Measurements from ENCODE around the gene RBM20.

Gene RBM20

GRCh38 chr10:110750931-110751330 lies 106.8 kb downstream of the RBM20 start:
- no peak overlapping the region for H3K9ac ChIP-seq
- no peak overlapping the region for H3K27ac ChIP-seq
- TF ChIP-seq CTCF (IDR thresholded peaks at IDR 0.05): no peak

GRCh38 chr10:110751850-110752249 lies 107.7 kb downstream of the RBM20 start:
- no peak for TF ChIP-seq CTCF (IDR thresholded peaks at IDR 0.05)
- no peak overlapping the region for H2AFZ ChIP-seq
- H3K4me3 ChIP-seq (ENCODE audit: low read depth, low read length): no peak overlapping the region
- H3K4me2 ChIP-seq (ENCODE audit: low read length): no peak overlapping the region
- H3K4me1 ChIP-seq: peaks cover 11% of the 10 kb centered on the region
- H3K79me2 ChIP-seq: no peaks in the 10 kb centered on the region
- no peaks in the 10 kb centered on the region for H3K36me3 ChIP-seq (ENCODE audit: control insufficient read depth, insufficient read depth, low read length)
- no peaks in the 10 kb centered on the region for H3K27me3 ChIP-seq (ENCODE audit: control insufficient read depth, insufficient read depth, low read length)
- H3K9me3 ChIP-seq (ENCODE audit: control insufficient read depth, low read length): no peaks in the 10 kb centered on the region
- no peak overlapping the region for H3K9ac ChIP-seq
- no peak overlapping the region for H3K27ac ChIP-seq

More at GRCh38 chr10:110750931-110751330, 106.8 kb downstream of the RBM20 start:
- Histone ChIP-seq H3K79me2 (no peaks in the 10 kb centered on the region), H3K4me2 (ENCODE audit: low read length) (no peak overlapping the region), H3K9me3 (ENCODE audit: control insufficient read depth, low read length) (no peaks in the 10 kb centered on the region), H3K27me3 (ENCODE audit: control insufficient read depth, insufficient read depth, low read length) (no peaks in the 10 kb centered on the region), H3K36me3 (ENCODE audit: control insufficient read depth, insufficient read depth, low read length) (no peaks in the 10 kb centered on the region), H2AFZ (no peak overlapping the region), H3K4me1 (peaks cover 5% of the 10 kb centered on the region), H3K4me3 (ENCODE audit: low read depth, low read length) (no peak overlapping the region)

GRCh38 chr10:110753462-110753861 lies 109.3 kb downstream of the RBM20 start:
- Histone ChIP-seq H3K36me3 (ENCODE audit: control insufficient read depth, insufficient read depth, low read length) (no peaks in the 10 kb centered on the region), H3K4me3 (ENCODE audit: low read depth, low read length) (no peak overlapping the region), H3K27me3 (ENCODE audit: control insufficient read depth, insufficient read depth, low read length) (no peaks in the 10 kb centered on the region), H3K27ac (no peak overlapping the region), H2AFZ (no peak overlapping the region), H3K9ac (no peak overlapping the region), H3K4me1 (peaks cover 15% of the 10 kb centered on the region), H3K4me2 (ENCODE audit: low read length) (no peak overlapping the region), H3K9me3 (ENCODE audit: control insufficient read depth, low read length) (no peaks in the 10 kb centered on the region), H3K79me2 (no peaks in the 10 kb centered on the region)
- TF ChIP-seq CTCF (IDR thresholded peaks at IDR 0.05): no peak

- H3K36me3 ChIP-seq (ENCODE audit: control insufficient read depth, insufficient read depth, low read length): no peaks in the 10 kb centered on the region
- no peak overlapping the region for H3K4me2 ChIP-seq (ENCODE audit: low read length)
- peak overlapping the region; percentile 6 for H3K4me3 ChIP-seq (ENCODE audit: low read depth, low read length)
- peak overlapping the region; percentile 5 for H3K27ac ChIP-seq
- no peak overlapping the region for H2AFZ ChIP-seq
- TF ChIP-seq CTCF (IDR thresholded peaks at IDR 0.05): no peak
- H3K9me3 ChIP-seq (ENCODE audit: control insufficient read depth, low read length): no peaks in the 10 kb centered on the region
- H3K9ac ChIP-seq: no peak overlapping the region
- peaks cover 15% of the 10 kb centered on the region for H3K4me1 ChIP-seq
- no peaks in the 10 kb centered on the region for H3K79me2 ChIP-seq
- H3K27me3 ChIP-seq (ENCODE audit: control insufficient read depth, insufficient read depth, low read length): no peaks in the 10 kb centered on the region
Observed at GRCh38 chr10:110754375-110755105, 110.4 kb downstream of the RBM20 start.

GRCh38 chr10:110755781-110756180 lies 111.6 kb downstream of the RBM20 start:
- Histone ChIP-seq H3K4me3 (ENCODE audit: low read depth, low read length) (no peak overlapping the region), H3K4me1 (peaks cover 15% of the 10 kb centered on the region), H3K9ac (no peak overlapping the region), H2AFZ (no peak overlapping the region), H3K4me2 (ENCODE audit: low read length) (no peak overlapping the region), H3K36me3 (ENCODE audit: control insufficient read depth, insufficient read depth, low read length) (no peaks in the 10 kb centered on the region), H3K27me3 (ENCODE audit: control insufficient read depth, insufficient read depth, low read length) (no peaks in the 10 kb centered on the region), H3K9me3 (ENCODE audit: control insufficient read depth, low read length) (no peaks in the 10 kb centered on the region), H3K27ac (peak overlapping the region; percentile 17), H3K79me2 (no peaks in the 10 kb centered on the region)
- TF ChIP-seq CTCF (IDR thresholded peaks at IDR 0.05): no peak

Data from parathyroid adenoma (tissue), 2 donors.